SKM-1 (cell line): Measurements from ENCODE around the gene DNAH11.
"Not testable (repeated sequence)": the region's sequence is repeated elsewhere in the genome, so short reads cannot be mapped to it uniquely, and the experiment has no call there.

Experiments
- DNase-seq: peaks from one replicate; lab custom pipeline; 2025; ENCODE audit not compliant: unreplicated experiment; lab: John Stamatoyannopoulos, UW

Gene DNAH11

GRCh38 chr7:21704359-21704758 is 161.5 kb downstream of the DNAH11 start:
- no peak for DNase-seq

- DNase-seq = no peak
Observed at GRCh38 chr7:21706131-21706530, 163.3 kb downstream of the DNAH11 start.

DNA sequence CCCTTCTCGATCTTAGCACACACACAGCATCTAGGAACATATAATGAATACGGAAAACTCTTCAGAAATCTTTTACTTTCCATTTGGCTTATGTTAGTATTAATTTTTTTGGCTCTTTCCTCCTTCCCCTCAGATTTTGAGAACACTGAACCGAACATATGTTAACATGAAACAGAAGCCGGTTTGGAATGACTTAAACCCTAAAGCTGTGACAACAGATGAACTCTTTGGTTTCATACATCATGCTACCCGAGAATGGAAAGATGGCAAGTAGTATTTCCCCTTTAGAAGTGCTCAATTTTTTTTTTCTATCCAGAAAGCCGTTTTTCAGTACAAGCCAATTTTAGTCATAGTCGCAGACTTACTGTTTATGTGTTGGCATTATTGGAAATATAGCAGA is 164.7 kb downstream of the DNAH11 start:
- no peak for DNase-seq

DNA sequence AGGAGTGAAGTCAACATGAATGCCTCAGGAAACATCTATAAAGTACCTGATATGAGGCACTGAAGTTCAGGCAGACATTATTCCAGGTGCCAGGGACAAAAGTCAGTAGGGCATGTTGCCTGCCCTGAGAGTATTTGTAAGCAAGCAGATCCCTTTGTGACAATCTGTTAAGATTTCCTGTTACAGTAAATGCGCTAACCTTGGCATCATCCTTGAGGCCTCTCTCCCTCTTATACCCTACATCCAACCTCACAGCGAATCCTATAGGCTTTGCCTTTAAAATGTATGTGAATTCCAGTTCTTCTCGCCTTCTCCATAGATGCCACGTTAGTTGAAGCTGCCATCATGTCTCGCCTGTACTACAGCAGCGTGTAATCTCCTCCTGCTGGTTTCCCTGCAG is 165.3 kb downstream of the DNAH11 start:
- no peak for DNase-seq

GRCh38 chr7:21717323-21717722 is 174.5 kb downstream of the DNAH11 start:
- no peak for DNase-seq

DNA sequence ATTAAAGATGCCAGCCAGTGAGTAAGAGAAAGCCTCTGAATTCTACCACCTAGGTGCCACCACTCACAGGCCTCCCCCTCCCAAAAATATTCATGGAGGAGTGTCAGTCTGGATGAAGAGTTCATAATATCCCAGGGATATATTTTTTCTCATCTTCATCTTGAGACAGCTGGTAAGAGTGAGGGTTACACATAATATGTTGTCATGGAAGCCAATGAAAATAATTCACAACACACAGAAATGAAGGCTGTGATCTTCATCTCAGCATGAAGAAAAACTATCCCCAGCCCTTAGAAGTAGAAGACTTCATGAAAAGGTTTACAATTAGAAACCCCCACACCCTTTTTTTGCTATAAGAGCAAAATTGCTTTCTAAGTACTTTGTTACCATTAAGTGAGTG is 175.6 kb downstream of the DNAH11 start:
- DNase-seq = no peak

DNA sequence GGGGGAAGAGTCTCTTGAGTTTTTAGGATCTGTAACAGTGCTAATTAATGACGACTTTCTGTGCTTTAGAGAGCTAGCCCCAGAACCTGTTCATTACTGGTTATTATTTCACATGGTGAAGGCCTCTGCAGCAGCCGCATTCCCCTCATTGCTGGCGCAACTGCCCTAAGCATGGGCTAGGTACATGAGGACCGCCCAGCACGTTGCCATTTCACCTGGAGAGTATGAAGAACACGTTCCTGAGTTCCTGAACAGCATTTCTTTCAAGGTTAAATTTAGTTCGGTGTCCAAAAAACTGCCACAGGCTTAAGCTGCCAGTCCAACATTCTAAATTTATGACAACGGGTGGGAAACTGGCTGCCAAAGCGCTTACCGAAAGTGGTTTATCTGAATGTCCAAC is 177.0 kb downstream of the DNAH11 start:
- no peak for DNase-seq

DNA sequence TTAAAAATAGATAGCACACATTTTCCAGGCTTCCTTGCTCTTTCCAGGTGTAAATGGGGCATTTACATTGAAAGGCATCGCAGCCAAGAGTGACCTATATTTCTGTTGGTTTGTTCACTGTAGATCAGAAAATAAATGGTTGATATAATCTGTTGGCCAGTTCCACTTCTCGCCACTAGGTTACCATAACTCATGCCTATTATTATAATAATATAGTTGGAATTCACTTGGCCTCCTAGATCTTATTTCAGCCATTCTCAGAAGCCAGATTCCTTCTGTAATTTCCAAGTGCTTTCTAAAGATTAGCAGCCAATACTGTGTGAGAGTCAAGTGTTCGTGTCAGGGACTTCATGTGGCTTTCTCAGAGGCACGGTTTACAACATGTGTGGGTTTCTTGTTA is 179.5 kb downstream of the DNAH11 start:
- no peak for DNase-seq

DNA sequence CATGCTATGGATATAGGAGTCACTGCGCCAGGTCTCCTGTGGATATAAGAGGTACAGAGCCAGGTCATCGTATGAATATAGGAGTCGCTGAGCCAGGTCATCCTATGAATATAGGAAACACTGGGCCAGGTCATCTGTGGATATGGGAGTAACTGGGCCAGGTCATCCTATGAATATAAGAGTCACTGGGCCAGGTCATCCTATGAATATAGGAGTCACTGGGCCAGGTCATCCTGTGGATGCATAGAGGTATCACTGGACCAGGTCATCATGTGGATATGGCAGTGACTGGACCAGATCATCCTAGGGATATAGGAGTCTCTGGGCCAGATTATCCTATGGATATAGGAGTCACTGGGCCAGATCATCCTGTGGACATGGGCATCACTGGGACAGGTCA is 181.7 kb downstream of the DNAH11 start:
- no peak for DNase-seq

GRCh38 chr7:21730399-21730798 is 187.6 kb downstream of the DNAH11 start:
- no peak for DNase-seq

GRCh38 chr7:21731977-21732376 is 189.1 kb downstream of the DNAH11 start:
- no peak for DNase-seq

DNA sequence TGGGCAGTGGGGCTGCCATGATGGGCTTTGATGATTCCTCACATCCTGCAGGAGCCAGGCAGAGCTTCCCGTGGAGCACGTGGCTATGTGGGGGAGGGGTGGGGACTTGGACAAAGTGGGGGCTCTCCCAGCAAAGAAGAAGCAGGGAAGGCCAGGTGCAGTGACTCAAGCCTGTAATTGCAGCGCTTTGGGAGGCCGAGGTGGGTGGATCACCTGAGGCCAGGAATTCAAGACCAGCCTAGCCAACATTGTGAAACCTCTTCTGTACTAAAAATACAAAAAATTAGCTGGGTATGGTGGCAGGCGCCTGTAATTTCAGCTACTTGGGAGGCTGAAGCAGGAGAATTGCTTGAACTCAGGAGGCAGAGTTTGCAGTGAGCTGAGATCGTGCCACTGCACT is 190.1 kb downstream of the DNAH11 start:
- DNase-seq = not testable (repeated sequence)

GRCh38 chr7:21733837-21734236 is 191.0 kb downstream of the DNAH11 start:
- DNase-seq = no peak

- DNase-seq = no peak
Observed at GRCh38 chr7:21743493-21743892, 200.7 kb downstream of the DNAH11 start.

DNA sequence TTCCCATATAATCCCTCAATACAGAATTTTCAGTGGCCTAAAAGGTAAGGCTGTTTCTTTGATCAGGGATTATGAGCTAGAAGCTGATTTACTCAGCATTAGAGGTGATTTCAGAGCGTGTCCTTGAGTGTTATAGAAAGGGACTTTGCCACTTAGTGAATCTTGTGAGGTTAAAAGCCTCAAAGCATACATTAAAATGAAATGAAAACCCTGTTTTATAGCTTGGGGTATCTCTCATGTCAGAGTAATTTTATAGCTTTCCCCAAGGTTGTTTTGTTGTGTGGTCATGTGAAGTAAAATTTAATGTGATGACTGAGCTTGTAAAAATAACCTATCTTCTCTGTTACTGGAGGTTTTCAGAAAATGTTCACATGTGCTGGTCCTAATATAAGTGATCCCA is 204.1 kb downstream of the DNAH11 start:
- DNase-seq = no peak

DNA sequence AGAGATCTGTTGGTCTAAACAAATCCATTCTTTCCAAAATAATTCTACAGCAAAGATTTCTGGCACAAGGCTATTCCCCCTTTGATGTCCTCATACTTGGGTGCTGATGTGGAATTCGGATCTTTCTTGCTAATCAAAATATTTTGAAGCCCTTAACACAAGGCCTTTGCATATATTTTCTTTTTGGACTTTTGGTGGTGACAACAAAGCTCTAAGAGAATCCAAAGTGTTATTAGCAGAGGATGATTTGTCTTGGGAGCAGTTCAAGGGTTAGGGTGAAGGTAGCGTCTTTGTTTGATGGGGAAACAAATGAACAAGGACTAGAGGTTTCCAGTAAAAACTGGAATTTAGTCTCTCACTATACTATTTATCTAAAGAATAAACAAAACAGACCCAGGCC is 205.0 kb downstream of the DNAH11 start:
- no peak for DNase-seq

DNA sequence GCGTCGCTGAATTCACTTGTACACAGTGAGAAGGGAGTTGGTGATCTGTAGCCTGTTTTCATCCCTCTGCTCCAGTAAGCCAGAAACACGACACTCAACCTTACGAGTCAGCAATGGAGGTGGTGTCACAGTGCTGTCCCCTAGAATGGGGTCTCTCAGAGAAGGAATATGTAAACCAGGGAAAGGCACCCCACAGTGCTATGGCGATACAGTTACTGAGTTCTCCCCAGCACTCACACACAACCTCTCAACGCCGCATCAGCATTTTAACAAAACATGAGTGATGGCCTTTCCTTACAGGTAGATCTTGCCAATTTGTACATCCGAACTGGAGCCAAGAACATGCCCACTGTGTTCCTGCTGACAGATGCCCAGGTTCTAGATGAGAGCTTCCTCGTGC is 206.5 kb downstream of the DNAH11 start:
- DNase-seq = no peak

- DNase-seq = no peak
Observed at GRCh38 chr7:21753071-21753470, 210.2 kb downstream of the DNAH11 start.

GRCh38 chr7:21754963-21755362 is 212.1 kb downstream of the DNAH11 start:
- DNase-seq = no peak

- no peak for DNase-seq
Observed at GRCh38 chr7:21757537-21758282, 214.9 kb downstream of the DNAH11 start.

DNA sequence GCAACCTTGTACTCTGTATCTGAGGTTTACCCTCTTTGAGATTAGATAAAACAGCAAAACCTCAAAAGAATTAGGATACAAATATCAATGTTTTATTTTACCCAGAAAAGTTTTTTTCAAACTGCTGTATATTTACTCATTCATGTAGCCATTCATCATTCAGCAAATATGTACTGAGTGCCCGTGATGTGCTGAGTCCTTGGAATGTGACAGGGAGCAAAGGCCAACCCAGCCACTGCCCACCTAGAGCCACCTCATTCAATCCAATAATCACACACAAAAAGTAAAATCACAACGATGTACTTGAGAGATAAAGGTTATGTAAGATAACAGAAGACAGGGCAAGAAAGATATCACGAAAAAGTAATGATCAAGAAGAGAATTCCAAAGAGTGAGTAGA is 215.4 kb downstream of the DNAH11 start:
- no peak for DNase-seq

DNA sequence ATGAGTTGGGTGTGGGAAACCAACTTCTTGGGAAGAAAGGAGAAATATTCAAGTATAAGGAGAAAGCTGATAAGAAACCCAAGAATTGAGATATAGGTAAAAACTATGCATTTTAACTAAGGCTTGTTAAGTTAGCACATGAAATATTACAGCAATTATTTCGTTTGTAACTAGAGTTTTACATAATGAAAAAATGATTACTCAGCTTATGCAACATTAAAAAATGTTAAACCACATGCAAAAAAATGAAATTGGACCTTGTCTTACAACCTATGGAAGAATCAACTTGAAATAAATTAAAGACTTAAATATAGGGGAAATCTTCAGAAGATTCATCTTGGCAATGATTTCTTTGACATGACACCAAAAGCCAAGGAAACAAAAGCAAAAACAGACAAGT is 219.6 kb downstream of the DNAH11 start:
- no peak for DNase-seq

DNA sequence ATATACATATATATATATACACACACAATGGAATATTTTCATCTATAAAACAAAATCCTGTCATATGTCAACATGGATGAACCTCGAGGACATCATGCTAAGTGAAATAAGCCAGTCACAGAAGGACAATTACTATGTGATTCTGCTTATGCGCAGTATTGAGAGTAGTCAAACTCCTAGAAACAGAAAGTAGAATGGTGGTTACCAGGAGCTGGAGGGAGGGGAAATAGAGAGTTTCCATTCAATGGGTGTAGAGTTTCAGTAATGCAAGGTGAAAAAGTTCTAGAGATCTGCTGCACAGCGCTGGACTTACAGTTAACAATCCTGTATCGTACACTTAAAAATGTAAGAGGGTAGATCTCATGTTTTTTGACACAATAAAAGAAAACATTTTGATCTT is 221.0 kb downstream of the DNAH11 start:
- DNase-seq = no peak
